Activated CD8-positive, alpha-beta memory T cell treated with anti-CD3 and anti-CD28 coated beads, Interleukin-2, amount 50 U/mL, for 24 hours (primary cell): ENCODE measurements around the gene CHRNA10.

Experiments
- DNase-seq: peaks from one replicate; pipeline ENCODE4 v3.0.0-alpha.2; 2020; ENCODE audit errors: extremely low read depth

CHRNA10 gene

DNA sequence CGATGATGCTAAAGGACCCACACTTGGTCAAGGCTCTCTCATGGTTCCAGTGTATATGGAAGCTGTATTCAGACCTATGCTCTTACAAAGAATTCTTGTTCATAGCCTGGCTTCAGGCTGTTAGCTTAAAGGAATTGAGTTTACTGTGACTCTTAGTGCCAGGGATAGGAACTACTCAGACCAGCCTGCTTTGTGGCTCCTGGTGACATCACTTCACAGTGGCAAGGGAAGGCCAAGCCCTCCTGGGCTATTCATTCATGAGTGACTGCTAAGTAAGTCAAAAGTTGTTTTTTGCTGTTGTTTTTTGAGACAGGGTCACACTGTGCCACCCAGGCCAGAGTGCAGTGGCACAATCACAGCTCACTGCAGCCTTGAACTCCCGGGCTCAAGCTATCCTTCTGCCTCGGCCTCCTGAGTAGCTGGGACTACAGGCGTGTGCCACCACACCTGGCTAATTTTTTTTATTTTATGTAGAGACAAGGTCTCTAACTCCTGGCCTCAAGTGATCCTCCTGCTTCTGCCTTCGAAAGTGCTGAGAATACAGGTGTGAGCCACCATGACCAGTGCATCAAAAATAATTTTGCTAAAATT lies 39.0 kb downstream of the CHRNA10 start:
- DNase-seq: no peak

DNA sequence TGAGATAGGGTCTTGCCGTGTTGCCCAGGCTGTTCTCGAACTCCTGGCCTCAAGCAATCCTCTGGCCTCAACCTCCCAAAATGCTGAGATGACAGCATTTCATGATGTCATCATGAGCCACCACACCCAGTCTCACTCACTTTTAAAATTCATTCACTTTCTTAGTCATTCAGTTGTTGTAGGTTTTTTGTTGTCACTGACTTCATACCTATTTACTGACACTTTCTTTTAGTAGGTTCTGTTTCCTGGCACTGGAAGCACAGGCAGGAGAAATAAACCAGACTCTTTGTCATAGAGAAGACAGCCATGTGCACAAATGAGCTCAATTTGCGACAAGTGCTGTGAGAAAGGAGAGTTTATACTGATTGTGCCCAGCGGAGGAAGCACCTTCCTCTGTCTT lies 39.9 kb downstream of the CHRNA10 start:
- DNase-seq: no peak

DNA sequence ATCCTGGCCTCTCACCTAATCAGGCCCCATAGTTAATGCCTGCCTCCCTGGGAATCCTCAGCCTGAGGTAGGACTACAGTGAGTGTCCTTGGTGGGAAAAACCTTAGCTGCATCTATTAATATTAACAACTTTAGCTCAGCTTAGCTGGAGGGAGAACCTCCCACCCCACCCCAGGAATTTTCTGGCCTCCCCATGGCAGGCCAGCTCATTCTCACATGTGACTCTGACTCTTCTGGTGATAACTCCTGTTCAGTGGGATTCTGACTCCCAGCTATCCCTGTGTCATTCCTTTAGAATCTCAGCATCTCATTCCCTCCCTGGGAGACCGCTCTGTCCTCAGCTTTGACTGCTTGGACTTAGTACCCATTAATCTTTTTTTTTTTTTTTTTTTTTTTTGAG lies 43.9 kb downstream of the CHRNA10 start:
- no peak for DNase-seq

DNA sequence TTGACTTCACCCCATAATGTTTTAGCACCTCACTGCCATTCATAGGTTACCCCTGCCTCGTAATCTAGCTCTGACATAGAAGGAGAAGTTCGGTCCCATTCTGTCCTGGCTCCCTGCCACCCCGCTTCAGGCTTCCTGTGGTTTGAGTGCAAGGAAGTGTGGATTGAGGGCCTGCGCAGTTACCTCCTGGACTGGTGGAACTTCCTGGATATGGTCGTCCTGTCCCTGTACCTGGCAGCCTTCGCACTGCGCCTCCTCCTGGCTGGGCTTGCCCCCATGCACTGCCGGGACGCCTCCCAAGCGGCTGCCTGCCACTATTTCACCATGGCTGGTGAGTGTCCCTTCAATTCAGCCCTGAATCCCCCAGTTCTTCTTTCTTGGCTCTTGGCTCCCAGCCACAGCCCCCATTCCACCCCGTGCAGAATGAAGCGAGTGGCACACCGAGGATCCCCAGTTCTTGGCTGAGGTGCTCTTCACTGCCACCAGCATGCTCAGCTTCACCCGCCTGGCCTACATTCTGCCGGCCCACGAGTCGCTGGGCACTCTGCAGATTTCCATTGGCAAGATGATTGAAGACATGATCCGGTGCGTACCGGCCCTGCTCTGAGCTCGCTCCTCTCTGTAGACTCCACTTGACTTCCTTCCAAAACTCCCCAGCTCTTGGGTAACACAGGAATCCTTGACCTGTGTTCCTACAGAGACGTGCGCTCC lies 44.8 kb downstream of the CHRNA10 start:
- no peak for DNase-seq

DNA sequence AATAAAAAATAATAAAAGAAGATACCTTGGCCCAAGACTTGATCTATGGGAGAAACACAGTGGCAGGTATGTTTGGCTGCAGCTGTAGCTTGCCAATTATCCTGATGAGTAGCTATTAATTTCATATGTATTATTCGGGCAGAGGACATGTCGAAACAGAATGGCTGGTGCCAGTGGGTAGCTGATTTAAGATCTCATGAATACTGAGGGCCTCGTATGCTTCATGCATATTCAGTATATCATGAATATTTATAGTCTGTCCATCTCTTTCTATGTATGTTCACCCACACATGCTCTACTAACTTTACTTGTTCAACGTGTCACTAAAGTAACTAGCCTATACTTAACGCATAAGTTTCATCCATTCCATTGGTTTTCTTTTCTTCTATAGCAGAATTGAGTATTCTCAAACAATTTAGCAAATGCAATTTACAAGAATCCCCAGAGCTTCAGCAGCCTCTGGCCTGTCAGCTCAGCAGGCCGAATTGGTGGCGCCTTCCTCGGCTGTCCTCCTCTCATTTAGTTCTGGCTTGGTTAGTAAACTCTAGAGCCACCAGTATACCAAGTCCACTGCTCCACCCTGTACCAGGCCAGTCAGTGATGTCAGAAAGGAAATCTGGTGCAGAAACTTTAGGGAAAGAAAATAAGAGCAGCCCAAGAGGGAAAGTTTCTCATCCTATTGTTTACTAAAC lies 47.3 kb downstream of the CHRNA10 start:
- DNase-seq: no peak

DNA sequence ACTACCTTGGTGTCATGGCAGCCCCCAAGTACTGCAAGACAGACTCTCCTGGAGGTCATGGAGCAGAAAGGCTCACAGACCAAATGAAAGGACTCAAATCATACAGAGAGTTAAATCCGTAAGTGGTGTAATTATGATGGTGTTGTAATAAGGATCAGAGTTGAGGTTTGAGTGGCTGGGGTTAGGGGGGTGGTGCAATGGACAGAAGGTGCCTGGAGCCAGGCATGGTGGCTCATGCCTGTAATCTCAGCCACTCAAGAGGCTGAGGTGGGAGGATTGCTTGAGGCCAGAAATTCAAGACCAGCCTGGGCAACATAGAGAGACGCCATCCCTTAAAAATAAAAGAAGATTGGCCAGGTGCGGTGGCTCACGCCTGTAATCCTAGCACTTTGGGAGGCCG lies 48.1 kb downstream of the CHRNA10 start:
- no peak for DNase-seq

DNA sequence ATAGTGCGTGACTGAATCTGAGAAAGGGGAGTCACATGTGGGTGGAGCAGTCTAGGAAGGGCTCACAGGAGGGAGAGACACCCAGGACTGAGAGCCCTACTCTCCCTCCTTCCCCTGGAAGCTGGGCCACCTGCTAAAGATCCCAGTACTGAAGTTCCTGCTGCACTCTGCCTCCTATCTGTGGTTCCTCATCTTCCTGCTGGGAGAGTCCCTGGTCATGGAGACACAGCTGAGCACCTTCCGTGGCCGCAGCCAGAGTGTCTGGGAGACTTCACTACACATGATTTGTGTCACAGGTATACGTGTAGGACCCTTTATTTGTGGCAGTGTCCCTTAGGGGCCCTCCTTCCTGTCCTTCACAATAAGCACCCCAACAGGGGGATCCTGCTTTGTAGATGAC lies 48.7 kb downstream of the CHRNA10 start:
- no peak for DNase-seq

DNA sequence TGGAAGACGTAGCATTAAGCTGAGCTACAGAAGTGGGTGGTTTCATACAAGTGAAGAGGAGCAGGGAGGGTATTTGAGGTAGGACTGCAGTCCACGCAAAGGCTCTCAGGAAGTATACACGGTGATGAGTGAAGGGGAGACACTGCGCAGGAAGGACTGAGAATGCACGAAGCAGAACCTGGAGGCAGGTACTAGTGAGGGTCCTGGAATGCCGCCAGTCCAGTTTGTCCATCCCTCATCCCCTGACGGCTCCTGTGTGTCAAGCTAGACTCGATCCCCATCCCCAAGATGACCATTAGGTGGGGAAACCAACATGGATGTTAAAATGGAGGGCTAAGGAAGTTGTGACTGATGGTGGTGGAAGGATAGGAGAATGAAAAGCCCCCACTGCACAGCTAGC lies 53.2 kb downstream of the CHRNA10 start:
- DNase-seq: no peak

DNA sequence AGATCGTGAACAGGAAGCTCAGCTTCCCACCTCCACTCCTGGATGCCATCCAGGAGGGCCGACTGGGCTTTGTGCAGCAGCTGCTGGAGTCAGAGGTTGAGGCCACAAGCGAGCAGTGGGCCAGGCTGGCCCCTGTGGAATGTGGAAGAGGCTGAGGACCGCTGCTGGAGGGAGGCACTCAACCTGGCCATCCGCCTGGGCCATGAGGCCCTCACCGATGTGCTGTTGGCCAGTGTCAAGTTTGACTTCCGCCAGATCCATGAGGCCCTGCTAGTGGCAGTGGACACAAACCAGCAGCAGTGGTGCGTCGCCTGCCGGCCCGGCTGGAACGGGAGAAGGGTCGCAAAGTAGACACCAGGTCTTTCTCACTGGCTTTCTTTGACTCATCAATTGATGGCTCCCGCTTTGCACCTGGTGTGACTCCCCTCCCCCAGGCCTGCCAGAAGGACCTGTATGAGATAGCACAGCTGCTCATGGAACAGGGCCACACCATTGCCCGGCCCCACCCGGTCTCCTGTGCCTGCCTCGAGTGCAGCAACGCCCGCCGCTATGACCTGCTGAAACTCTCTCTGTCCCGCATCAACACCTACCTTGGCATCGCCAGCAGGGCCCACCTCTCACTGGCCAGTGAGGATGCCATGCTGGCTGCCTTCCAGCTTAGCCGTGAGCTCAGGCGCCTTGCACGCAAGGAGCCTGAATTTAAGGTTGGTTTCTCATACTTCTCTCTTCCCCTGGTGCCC lies 54.3 kb downstream of the CHRNA10 start:
- no peak for DNase-seq

DNA sequence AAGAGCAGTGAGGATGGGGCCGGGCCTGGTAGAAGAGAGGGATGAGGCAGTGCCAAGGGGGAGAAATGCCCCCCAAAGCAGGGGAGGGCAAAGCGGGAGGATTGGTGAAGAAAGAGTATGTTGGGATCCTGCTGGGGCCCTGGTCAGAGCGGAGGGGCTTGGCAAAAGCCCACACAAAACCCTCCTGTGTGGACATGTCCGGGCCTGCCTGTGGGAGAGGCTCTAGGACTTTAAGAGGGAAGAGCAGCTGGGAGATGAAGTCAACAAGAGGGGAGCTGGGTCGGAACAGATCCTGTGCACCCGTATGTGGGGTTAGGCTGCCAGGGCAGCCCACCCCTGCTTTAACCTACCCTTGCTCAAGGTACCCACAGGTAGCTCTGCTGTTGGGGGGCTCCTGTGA lies 55.2 kb downstream of the CHRNA10 start:
- no peak for DNase-seq
